Neural cell (in vitro differentiated cells): ENCODE data around the gene LRP1. TPM values are rescaled to one million over a fixed set of nuclear protein-coding genes. Genes with fewer than 3 reads are reported as not detected.

Source experiments
- H2AFZ ChIP-seq: fragments of 200-600, 300-800 bp; sonication (generic), shearing (Covaris generic); 2 replicates; pipeline ENCODE4 v1.6.0; 2014; ENCODE audit warnings: low read depth, mild to moderate bottlenecking, antibody characterized with exemption, low read length, moderate library complexity
- H3F3A ChIP-seq: fragments of 200-600 bp; shearing (Covaris generic); 2 replicates; pipeline ENCODE4 v1.6.1; 2016; ENCODE audit warnings: mild to moderate bottlenecking, moderate library complexity, mixed read lengths, antibody characterized with exemption, low read length; ENCODE audit not compliant: insufficient read depth, poor library complexity, severe bottlenecking
- H3K27ac ChIP-seq: fragments of 200-600, 300-800 bp; sonication (generic), shearing (Covaris generic); 2 replicates; pipeline ENCODE4 v1.5.1; 2014; ENCODE audit warnings: mild to moderate bottlenecking, low read length, moderate library complexity
- H3K27me3 ChIP-seq: fragments of 300-800, 200-600 bp; sonication (generic), shearing (Covaris generic); 2 replicates; pipeline ENCODE4 v1.6.0; 2014; ENCODE audit warnings: mild to moderate bottlenecking, low read depth, low read length, moderate library complexity; ENCODE audit not compliant: insufficient read depth
- H3K36me3 ChIP-seq: fragments of 300-800, 200-600 bp; sonication (generic), shearing (Covaris generic); 2 replicates; pipeline ENCODE4 v1.5.1; 2014; ENCODE audit warnings: mild to moderate bottlenecking, antibody characterized with exemption, low read length, moderate library complexity; ENCODE audit not compliant: insufficient read depth
- H3K4me2 ChIP-seq: fragments of 300-800, 200-600 bp; sonication (generic), shearing (Covaris generic); 2 replicates; pipeline ENCODE4 v1.6.0; 2014; ENCODE audit warnings: mild to moderate bottlenecking, low read length
- H3K4me3 ChIP-seq: fragments of 300-800, 200-600 bp; sonication (generic), shearing (Covaris generic); 2 replicates; pipeline ENCODE4 v1.5.1; 2014; ENCODE audit warnings: mild to moderate bottlenecking, low read length, moderate library complexity
- H3K79me2 ChIP-seq: fragments of 200-600 bp; shearing (Covaris generic); replicated peaks from 2 replicates; pipeline ENCODE4 v1.6.0; 2014; ENCODE audit warnings: mild to moderate bottlenecking, low read length, moderate library complexity; ENCODE audit not compliant: insufficient read depth
- H3K9ac ChIP-seq: fragments of 300-800, 200-600 bp; sonication (generic), shearing (Covaris generic); 2 replicates; pipeline ENCODE4 v1.6.1; 2016; ENCODE audit warnings: mild to moderate bottlenecking, low read length, mixed read lengths
- H3K9me2 ChIP-seq: fragments of 200-600 bp; shearing (Covaris generic); 2 replicates; pipeline ENCODE4 v1.6.1; 2016; ENCODE audit warnings: mild to moderate bottlenecking, low read length, mixed read lengths; ENCODE audit not compliant: insufficient read depth
- H3K9me3 ChIP-seq: fragments of 200-600, 300-800 bp; sonication (generic), shearing (Covaris generic); 2 replicates; pipeline ENCODE4 v1.6.1; 2016; ENCODE audit warnings: mild to moderate bottlenecking, mixed run types, low read length, moderate library complexity, mixed read lengths
- H4K20me1 ChIP-seq: fragments of 200-600 bp; shearing (Covaris generic); 2 replicates; pipeline ENCODE4 v1.6.1; 2016; ENCODE audit warnings: mild to moderate bottlenecking, mixed run types; ENCODE audit not compliant: insufficient read depth
- EP300 ChIP-seq: fragments of 450-650 bp; conservative IDR thresholded peaks from 2 replicates; pipeline ENCODE4 v1.6.1; 2014; ENCODE audit warnings: antibody characterized with exemption, mild to moderate bottlenecking, moderate library complexity; ENCODE audit not compliant: poor library complexity, severe bottlenecking
- EZH2 ChIP-seq: fragments of 200-600, 300-800 bp; shearing (Covaris generic), sonication (generic); IDR thresholded peaks from 2 replicates; pipeline ENCODE4 v1.6.1; 2014; ENCODE audit warnings: antibody characterized with exemption, low read length, borderline replicate concordance, mild to moderate bottlenecking; ENCODE audit not compliant: insufficient read depth, poor library complexity, severe bottlenecking
- MXI1 ChIP-seq: fragments of 450-650 bp; conservative IDR thresholded peaks from 2 replicates; pipeline ENCODE4 v1.6.1; 2014; ENCODE audit warnings: antibody characterized with exemption, mild to moderate bottlenecking; ENCODE audit not compliant: poor library complexity, severe bottlenecking
- POLR2AphosphoS5 ChIP-seq: IDR thresholded peaks from 2 replicates; pipeline ENCODE4 v1.6.1; 2012
- RAD21 ChIP-seq: fragments of 450-650 bp; conservative IDR thresholded peaks from 2 replicates; pipeline ENCODE4 v1.6.1; 2014; ENCODE audit warnings: antibody characterized with exemption, mild to moderate bottlenecking, moderate library complexity
- SMC3 ChIP-seq: fragments of 450-650 bp; conservative IDR thresholded peaks from 2 replicates; pipeline ENCODE4 v1.6.1; 2014; ENCODE audit warnings: antibody characterized with exemption, mild to moderate bottlenecking, moderate library complexity; ENCODE audit not compliant: poor library complexity
- TAF1 ChIP-seq: IDR thresholded peaks from 2 replicates; pipeline ENCODE4 v1.6.1; 2012; ENCODE audit warnings: low read depth
- polyA plus RNA-seq: library from polyadenylated mRNA; depleted of rRNA; stranded (reverse); fragments of >200 nt; gene quantifications from 2 replicates; pipeline ENCODE4 v1.2.3, GENCODE V29; 2014
- TF ChIP-seq, protein P1 (sequence below): IDR thresholded peaks from 2 replicates; pipeline ENCODE4 v1.6.1; 2012; ENCODE audit warnings: borderline replicate concordance
- TF ChIP-seq, protein P2 (sequence below): fragments of 450-650 bp; IDR thresholded peaks from 2 replicates; pipeline ENCODE4 v1.5.1; 2014; ENCODE audit warnings: antibody characterized with exemption, mild to moderate bottlenecking, moderate library complexity; ENCODE audit not compliant: poor library complexity, severe bottlenecking

LRP1 gene
- polyA plus RNA-seq, 1 donor from 2014 or later: 18.2 TPM

DNA sequence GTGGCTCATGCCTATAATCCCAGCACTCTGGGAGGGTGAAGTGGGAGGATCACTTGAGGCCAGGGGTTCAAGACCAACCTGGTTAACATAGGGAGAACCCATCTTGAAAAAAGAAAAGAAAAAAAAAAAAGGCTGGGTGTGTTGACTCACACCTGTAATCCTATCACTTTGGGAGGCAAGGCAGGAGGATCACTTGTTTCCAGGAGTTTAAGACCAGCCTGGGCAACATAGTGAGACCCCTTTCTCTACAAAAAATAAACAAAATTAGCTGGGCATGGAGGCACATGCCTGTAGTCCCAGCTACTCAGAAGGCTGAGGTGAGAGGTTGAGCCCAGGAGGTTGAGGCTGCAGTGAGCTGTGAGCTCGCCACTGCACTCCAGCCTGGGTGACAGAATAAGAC, 42.1 kb downstream of the LRP1 start:
- no peaks in the 10 kb centered on the region for H3K9me3 ChIP-seq
- no peaks in the 10 kb centered on the region for H3K9me2 ChIP-seq
- no peaks in the 10 kb centered on the region for H3K27me3 ChIP-seq
- H3K4me2 ChIP-seq: no peak overlapping the region
- no peak overlapping the region for H3K9ac ChIP-seq
- H3K27ac ChIP-seq: no peak overlapping the region
- peaks cover 7% of the 10 kb centered on the region for H3K36me3 ChIP-seq
- no peaks in the 10 kb centered on the region for H4K20me1 ChIP-seq
- H3F3A ChIP-seq: no peaks in the 10 kb centered on the region
- H3K4me3 ChIP-seq: no peak overlapping the region
- no peak overlapping the region for H2AFZ ChIP-seq
- no peak for TF ChIP-seq EP300
- no peak for TF ChIP-seq MXI1
- TF ChIP-seq TAF1: no peak
- no peak for TF ChIP-seq RAD21
- TF ChIP-seq, protein P1, sequence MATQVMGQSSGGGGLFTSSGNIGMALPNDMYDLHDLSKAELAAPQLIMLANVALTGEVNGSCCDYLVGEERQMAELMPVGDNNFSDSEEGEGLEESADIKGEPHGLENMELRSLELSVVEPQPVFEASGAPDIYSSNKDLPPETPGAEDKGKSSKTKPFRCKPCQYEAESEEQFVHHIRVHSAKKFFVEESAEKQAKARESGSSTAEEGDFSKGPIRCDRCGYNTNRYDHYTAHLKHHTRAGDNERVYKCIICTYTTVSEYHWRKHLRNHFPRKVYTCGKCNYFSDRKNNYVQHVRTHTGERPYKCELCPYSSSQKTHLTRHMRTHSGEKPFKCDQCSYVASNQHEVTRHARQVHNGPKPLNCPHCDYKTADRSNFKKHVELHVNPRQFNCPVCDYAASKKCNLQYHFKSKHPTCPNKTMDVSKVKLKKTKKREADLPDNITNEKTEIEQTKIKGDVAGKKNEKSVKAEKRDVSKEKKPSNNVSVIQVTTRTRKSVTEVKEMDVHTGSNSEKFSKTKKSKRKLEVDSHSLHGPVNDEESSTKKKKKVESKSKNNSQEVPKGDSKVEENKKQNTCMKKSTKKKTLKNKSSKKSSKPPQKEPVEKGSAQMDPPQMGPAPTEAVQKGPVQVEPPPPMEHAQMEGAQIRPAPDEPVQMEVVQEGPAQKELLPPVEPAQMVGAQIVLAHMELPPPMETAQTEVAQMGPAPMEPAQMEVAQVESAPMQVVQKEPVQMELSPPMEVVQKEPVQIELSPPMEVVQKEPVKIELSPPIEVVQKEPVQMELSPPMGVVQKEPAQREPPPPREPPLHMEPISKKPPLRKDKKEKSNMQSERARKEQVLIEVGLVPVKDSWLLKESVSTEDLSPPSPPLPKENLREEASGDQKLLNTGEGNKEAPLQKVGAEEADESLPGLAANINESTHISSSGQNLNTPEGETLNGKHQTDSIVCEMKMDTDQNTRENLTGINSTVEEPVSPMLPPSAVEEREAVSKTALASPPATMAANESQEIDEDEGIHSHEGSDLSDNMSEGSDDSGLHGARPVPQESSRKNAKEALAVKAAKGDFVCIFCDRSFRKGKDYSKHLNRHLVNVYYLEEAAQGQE: no peak
- TF ChIP-seq EZH2: no peak
- TF ChIP-seq POLR2AphosphoS5: no peak
- TF ChIP-seq SMC3: no peak
- H3K79me2 ChIP-seq: no peaks in the 10 kb centered on the region

DNA sequence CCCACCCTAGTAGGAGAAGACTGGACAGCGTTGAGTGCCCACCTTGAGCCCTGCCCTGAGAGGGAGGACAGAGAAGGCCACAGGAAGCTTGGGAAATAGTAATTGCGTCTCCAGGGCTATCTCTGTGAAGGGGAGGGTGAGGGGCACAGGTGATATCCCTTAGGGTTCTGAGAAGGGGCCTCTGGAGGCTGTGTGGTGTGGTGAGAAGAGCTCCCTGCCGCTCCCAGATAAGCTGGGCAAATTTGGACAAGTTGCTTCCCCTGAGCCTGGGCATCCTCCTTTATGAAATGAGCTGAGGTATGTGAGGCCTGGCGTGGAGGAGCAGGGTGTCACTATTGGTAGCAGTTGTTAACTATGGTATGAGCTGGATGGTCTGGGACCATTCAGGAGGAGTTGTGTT, 42.6 kb downstream of the LRP1 start:
- no peak overlapping the region for H3K27ac ChIP-seq
- peaks cover 7% of the 10 kb centered on the region for H3K36me3 ChIP-seq
- no peak overlapping the region for H3K4me3 ChIP-seq
- H4K20me1 ChIP-seq: no peaks in the 10 kb centered on the region
- no peaks in the 10 kb centered on the region for H3K9me2 ChIP-seq
- H2AFZ ChIP-seq: no peak overlapping the region
- no peak overlapping the region for H3K4me2 ChIP-seq
- TF ChIP-seq SMC3 (no peak), EZH2 (no peak), EP300 (no peak), MXI1 (no peak), POLR2AphosphoS5 (no peak), RAD21 (no peak), TAF1 (no peak)
- TF ChIP-seq, protein P2, sequence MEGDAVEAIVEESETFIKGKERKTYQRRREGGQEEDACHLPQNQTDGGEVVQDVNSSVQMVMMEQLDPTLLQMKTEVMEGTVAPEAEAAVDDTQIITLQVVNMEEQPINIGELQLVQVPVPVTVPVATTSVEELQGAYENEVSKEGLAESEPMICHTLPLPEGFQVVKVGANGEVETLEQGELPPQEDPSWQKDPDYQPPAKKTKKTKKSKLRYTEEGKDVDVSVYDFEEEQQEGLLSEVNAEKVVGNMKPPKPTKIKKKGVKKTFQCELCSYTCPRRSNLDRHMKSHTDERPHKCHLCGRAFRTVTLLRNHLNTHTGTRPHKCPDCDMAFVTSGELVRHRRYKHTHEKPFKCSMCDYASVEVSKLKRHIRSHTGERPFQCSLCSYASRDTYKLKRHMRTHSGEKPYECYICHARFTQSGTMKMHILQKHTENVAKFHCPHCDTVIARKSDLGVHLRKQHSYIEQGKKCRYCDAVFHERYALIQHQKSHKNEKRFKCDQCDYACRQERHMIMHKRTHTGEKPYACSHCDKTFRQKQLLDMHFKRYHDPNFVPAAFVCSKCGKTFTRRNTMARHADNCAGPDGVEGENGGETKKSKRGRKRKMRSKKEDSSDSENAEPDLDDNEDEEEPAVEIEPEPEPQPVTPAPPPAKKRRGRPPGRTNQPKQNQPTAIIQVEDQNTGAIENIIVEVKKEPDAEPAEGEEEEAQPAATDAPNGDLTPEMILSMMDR: no peak
- TF ChIP-seq, protein P1: no peak
- no peak overlapping the region for H3K9ac ChIP-seq
- no peaks in the 10 kb centered on the region for H3F3A ChIP-seq
- H3K9me3 ChIP-seq: no peaks in the 10 kb centered on the region
- H3K27me3 ChIP-seq: no peaks in the 10 kb centered on the region
- H3K79me2 ChIP-seq: no peaks in the 10 kb centered on the region
